Chondrocyte (in vitro differentiated cells): ENCODE results near the gene ARHGAP33. TPM values are rescaled to one million over a fixed set of nuclear protein-coding genes. Genes with fewer than 3 reads are reported as not detected.

ENCODE experiments used
- DNase-seq: peaks from one replicate; pipeline ENCODE4 v3.0.0; 2021; ENCODE audit warnings: mixed read lengths, low spot score
- H3K27ac Mint-ChIP-seq: one replicate; pipeline ENCODE4 v1.8.0; 2021; ENCODE audit warnings: mild to moderate bottlenecking, moderate library complexity, mixed read lengths; ENCODE audit not compliant: unreplicated experiment
- H3K27me3 Mint-ChIP-seq: 2 replicates; pipeline ENCODE4 v1.8.0; 2021; ENCODE audit warnings: low read depth, mixed read lengths
- H3K36me3 Mint-ChIP-seq: 2 replicates; pipeline ENCODE4 v1.8.0; 2021; ENCODE audit warnings: low read depth, mixed read lengths
- H3K4me1 Mint-ChIP-seq: 2 replicates; pipeline ENCODE4 v1.8.0; 2021; ENCODE audit warnings: low read depth, mild to moderate bottlenecking, mixed read lengths
- H3K4me3 Mint-ChIP-seq: one replicate; pipeline ENCODE4 v1.8.0; 2021; ENCODE audit warnings: mild to moderate bottlenecking, moderate library complexity, mixed read lengths; ENCODE audit not compliant: unreplicated experiment
- H3K9me3 Mint-ChIP-seq: 2 replicates; pipeline ENCODE4 v1.8.0; 2021; ENCODE audit warnings: low read depth, mixed read lengths
- CTCF ChIP-seq: fragments of 200-600 bp; sonication (generic); IDR thresholded peaks from 2 replicates; pipeline ENCODE4 v1.5.0; 2021; ENCODE audit warnings: antibody characterized with exemption, mild to moderate bottlenecking, moderate library complexity
- total RNA-seq: library from RNA; stranded (reverse); gene quantifications from 3 replicates; pipeline ENCODE4 v1.2.1, GENCODE V29; 2021

The ARHGAP33 gene
- total RNA-seq, 1 donor from 2014 or later = 8.5 TPM

DNA sequence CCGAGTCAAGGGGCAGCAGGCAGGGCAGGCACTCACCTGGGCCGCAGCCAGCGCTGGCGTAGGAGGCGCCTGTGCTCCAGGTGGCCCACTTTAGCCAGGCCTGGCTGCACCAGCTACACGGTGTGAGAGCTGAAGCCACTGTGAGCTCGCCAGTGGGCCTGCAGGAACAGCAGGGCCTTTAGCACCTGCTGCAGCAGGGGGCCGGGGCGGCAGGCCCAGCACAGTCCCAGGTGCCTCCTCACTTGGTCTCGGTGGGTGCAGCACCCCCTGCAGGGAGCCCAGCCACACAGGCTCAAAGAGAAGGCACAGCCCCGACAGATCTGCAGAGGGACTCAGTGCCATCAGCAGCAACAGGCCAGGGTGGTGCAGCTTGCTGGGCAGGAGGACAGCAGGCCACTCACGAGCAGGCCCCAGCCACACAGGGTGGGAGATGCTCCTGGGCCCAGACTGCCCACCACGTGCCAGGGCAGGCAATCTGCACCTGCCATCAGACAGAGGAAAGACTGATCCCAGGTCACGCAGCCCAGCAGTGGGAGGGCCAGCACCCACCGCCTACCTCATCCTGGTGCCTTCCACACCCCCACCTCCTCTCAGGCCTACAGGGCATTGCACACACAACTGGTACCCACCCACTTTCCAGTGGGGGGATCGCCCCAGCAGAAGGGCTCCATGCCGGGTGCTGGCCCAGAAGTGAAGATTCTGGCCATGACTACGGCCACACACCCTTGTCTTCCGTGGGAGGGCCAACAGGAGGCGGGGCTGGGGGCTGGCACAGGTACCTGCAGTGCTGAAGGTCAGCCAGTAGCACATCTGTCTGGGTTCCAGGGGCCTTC is 15.8 kb downstream of the ARHGAP33 start:
- no peak for TF ChIP-seq CTCF
- peaks cover 2% of the 10 kb centered on the region for H3K27me3 Mint-ChIP-seq
- no peak overlapping the region for H3K4me3 Mint-ChIP-seq
- no peak for DNase-seq
- H3K9me3 Mint-ChIP-seq = no peaks in the 10 kb centered on the region
- no peaks in the 10 kb centered on the region for H3K4me1 Mint-ChIP-seq
- H3K36me3 Mint-ChIP-seq = no peaks in the 10 kb centered on the region
- no peak overlapping the region for H3K27ac Mint-ChIP-seq

- TF ChIP-seq CTCF = no peak
- DNase-seq = no peak
- Mint-ChIP-seq H3K9me3 (no peaks in the 10 kb centered on the region), H3K4me1 (no peaks in the 10 kb centered on the region), H3K27me3 (peaks cover 8% of the 10 kb centered on the region), H3K36me3 (no peaks in the 10 kb centered on the region), H3K27ac (no peak overlapping the region), H3K4me3 (no peak overlapping the region)
These were observed 16.5 kb downstream of the ARHGAP33 start for GRCh38 chr19:35791814-35792279.

DNA sequence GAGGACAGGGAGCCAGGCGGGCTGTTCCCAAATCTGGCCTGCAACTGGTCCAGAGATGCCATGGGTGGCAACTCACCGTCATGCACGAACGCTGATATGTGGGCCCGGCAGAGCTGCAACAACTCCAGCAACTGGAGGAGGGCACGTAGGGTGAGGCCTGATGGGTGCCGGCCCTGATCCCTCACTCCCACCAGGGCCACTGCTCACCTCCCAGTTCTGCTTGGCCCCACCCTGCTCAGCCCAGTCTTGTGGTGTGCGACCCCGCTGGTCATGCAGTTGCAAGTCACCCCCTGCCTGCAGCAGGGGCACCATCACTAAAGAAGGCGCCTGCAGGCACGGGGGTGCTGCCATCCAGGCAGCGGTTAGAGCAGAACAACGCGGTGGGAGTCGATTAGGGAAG is 16.9 kb downstream of the ARHGAP33 start:
- Mint-ChIP-seq H3K4me1 (no peaks in the 10 kb centered on the region), H3K27ac (no peak overlapping the region), H3K36me3 (no peaks in the 10 kb centered on the region), H3K9me3 (no peaks in the 10 kb centered on the region), H3K4me3 (no peak overlapping the region), H3K27me3 (peaks cover 12% of the 10 kb centered on the region)
- no peak for DNase-seq
- TF ChIP-seq CTCF = no peak

DNA sequence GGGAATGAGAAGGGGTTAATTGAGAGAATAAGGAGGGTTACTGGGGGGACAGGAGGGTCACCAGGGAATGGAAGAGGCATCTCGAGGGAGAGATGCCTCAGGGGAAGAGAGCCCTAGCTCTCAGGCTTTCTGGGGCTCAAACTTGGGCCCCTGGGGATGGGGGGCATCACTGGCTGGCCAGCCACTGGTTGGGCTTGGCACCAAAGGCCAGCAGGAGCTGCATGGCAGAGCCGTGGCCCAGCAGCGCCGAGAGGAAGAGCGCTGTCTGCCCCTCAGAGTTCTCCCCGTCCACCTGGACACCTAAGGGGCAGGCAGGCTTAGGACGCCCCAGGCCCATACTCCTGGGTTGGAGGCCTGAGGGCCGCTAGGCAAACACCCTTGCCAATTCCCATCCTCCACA is 17.5 kb downstream of the ARHGAP33 start:
- no peaks in the 10 kb centered on the region for H3K9me3 Mint-ChIP-seq
- no peak overlapping the region for H3K4me3 Mint-ChIP-seq

More for the DNA sequence above, 17.5 kb downstream of the ARHGAP33 start:
- no peak for TF ChIP-seq CTCF
- Mint-ChIP-seq H3K27ac (no peak overlapping the region), H3K36me3 (no peaks in the 10 kb centered on the region), H3K4me1 (no peaks in the 10 kb centered on the region), H3K27me3 (peaks cover 13% of the 10 kb centered on the region)
- no peak for DNase-seq
